Measurements from ENCODE around the gene TMC6. TPM values are rescaled to one million over a fixed set of nuclear protein-coding genes. Genes with fewer than 3 reads are reported as not detected.

The TMC6 gene
- total and polyA plus RNA-seq, 2 of the 13 experiments (the other 11 are each of a cell fraction or from before 2014, with no cell fraction given), result 48.4 to 99.1 TPM

- TF ChIP-seq, protein P1, sequence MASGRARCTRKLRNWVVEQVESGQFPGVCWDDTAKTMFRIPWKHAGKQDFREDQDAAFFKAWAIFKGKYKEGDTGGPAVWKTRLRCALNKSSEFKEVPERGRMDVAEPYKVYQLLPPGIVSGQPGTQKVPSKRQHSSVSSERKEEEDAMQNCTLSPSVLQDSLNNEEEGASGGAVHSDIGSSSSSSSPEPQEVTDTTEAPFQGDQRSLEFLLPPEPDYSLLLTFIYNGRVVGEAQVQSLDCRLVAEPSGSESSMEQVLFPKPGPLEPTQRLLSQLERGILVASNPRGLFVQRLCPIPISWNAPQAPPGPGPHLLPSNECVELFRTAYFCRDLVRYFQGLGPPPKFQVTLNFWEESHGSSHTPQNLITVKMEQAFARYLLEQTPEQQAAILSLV (CRISPR knock-in tag; IDR thresholded peaks at IDR 0.05; ENCODE audit: borderline replicate concordance), result peak; percentile 80; the same call in 1 of the 2 replicates
- TF ChIP-seq TFAP4 (IDR thresholded peaks at IDR 0.05; ENCODE audit: borderline replicate concordance, low read depth) (no peak), ZNF441 (CRISPR knock-in tag; IDR thresholded peaks at IDR 0.05; ENCODE audit: borderline replicate concordance) (peak; percentile 93), GTF2F1 (IDR thresholded peaks at IDR 0.05; ENCODE audit: low read length) (no peak), SMARCE1 (IDR thresholded peaks at IDR 0.05; ENCODE audit: borderline replicate concordance) (no peak), GABPB1 (CRISPR knock-in tag; IDR thresholded peaks at IDR 0.05) (peak; percentile 72), ZNF850 (CRISPR knock-in tag; conservative IDR thresholded peaks at IDR 0.05) (no peak), GTF3A (CRISPR knock-in tag; conservative IDR thresholded peaks at IDR 0.05) (no peak), ZNF549 (CRISPR knock-in tag; IDR thresholded peaks at IDR 0.05) (peak; percentile 75; the same call in 1 of the 2 replicates), THAP11 (CRISPR knock-in tag; IDR thresholded peaks at IDR 0.05) (peak; percentile 81), WIZ (CRISPR knock-in tag; IDR thresholded peaks at IDR 0.05) (0 out of 2 replicates have a peak, but pooled peaks have one; percentile 55), HOXA3 (CRISPR knock-in tag; IDR thresholded peaks at IDR 0.05) (peak; percentile 93), ZFP41 (CRISPR knock-in tag; IDR thresholded peaks at IDR 0.05; ENCODE audit: borderline replicate concordance) (no peak), REXO4 (CRISPR knock-in tag; IDR thresholded peaks at IDR 0.05; ENCODE audit: borderline replicate concordance) (0 out of 2 replicates have a peak, but pooled peaks have one; percentile 41), PHF21A (CRISPR knock-in tag; IDR thresholded peaks at IDR 0.05) (no peak; the same call in 1 of the 2 replicates), YY1 (IDR thresholded peaks at IDR 0.05; ENCODE audit: insufficient read depth, insufficient replicate concordance, low read depth, low read length) (peak; percentile 83), ZNF816 (CRISPR knock-in tag; IDR thresholded peaks at IDR 0.05; ENCODE audit: borderline replicate concordance) (no peak), SMARCC2 (IDR thresholded peaks at IDR 0.05) (no peak), ZNF496 (CRISPR knock-in tag; IDR thresholded peaks at IDR 0.05; ENCODE audit: insufficient replicate concordance) (no peak), KMT2B (CRISPR knock-in tag; IDR thresholded peaks at IDR 0.05) (no peak)
- TF ChIP-seq, protein P2, sequence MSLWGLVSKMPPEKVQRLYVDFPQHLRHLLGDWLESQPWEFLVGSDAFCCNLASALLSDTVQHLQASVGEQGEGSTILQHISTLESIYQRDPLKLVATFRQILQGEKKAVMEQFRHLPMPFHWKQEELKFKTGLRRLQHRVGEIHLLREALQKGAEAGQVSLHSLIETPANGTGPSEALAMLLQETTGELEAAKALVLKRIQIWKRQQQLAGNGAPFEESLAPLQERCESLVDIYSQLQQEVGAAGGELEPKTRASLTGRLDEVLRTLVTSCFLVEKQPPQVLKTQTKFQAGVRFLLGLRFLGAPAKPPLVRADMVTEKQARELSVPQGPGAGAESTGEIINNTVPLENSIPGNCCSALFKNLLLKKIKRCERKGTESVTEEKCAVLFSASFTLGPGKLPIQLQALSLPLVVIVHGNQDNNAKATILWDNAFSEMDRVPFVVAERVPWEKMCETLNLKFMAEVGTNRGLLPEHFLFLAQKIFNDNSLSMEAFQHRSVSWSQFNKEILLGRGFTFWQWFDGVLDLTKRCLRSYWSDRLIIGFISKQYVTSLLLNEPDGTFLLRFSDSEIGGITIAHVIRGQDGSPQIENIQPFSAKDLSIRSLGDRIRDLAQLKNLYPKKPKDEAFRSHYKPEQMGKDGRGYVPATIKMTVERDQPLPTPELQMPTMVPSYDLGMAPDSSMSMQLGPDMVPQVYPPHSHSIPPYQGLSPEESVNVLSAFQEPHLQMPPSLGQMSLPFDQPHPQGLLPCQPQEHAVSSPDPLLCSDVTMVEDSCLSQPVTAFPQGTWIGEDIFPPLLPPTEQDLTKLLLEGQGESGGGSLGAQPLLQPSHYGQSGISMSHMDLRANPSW (CRISPR knock-in tag; IDR thresholded peaks at IDR 0.05; ENCODE audit: borderline replicate concordance), result no peak
- TF ChIP-seq, protein P3, sequence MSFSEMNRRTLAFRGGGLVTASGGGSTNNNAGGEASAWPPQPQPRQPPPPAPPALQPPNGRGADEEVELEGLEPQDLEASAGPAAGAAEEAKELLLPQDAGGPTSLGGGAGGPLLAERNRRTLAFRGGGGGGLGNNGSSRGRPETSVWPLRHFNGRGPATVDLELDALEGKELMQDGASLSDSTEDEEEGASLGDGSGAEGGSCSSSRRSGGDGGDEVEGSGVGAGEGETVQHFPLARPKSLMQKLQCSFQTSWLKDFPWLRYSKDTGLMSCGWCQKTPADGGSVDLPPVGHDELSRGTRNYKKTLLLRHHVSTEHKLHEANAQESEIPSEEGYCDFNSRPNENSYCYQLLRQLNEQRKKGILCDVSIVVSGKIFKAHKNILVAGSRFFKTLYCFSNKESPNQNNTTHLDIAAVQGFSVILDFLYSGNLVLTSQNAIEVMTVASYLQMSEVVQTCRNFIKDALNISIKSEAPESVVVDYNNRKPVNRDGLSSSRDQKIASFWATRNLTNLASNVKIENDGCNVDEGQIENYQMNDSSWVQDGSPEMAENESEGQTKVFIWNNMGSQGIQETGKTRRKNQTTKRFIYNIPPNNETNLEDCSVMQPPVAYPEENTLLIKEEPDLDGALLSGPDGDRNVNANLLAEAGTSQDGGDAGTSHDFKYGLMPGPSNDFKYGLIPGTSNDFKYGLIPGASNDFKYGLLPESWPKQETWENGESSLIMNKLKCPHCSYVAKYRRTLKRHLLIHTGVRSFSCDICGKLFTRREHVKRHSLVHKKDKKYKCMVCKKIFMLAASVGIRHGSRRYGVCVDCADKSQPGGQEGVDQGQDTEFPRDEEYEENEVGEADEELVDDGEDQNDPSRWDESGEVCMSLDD (CRISPR knock-in tag; IDR thresholded peaks at IDR 0.05; ENCODE audit: borderline replicate concordance), result 0 out of 2 replicates have a peak, but pooled peaks have one; percentile 59
Measured at GRCh38 chr17:78168242-78168902, 39.8 kb upstream of the TMC6 start, which contains the start of gene SYNGR2 (continued).

All from HepG2 (cell line).